Mammary epithelial cell (primary cell): ENCODE results near the gene RIPPLY1.

Experiments
- CTCF ChIP-seq, 2 donors: IDR thresholded peaks in 1 of 2; conservative IDR thresholded peaks in 1 of 2; 2 replicates each; pipeline ENCODE4 v1.5.1; 2011 to 2012; ENCODE audit warnings: inconsistent platforms in 2 of 2, low read length in 2 of 2, mild to moderate bottlenecking in 2 of 2, control low read depth in 1 of 2, low read depth in 1 of 2; ENCODE audit not compliant: insufficient read depth in 1 of 2; ENCODE audit errors: extremely low read depth in 1 of 2
- EZH2 ChIP-seq: IDR thresholded peaks from 2 replicates; pipeline ENCODE4 v1.6.1; 2012; ENCODE audit warnings: low read length, inconsistent platforms, borderline replicate concordance

GRCh38 chrX:106950381-106950780, 47.2 kb upstream of the RIPPLY1 start:
- no peak for TF ChIP-seq EZH2
- no peak for TF ChIP-seq CTCF (conservative IDR thresholded peaks at IDR 0.05 in 1 of 2, IDR thresholded peaks at IDR 0.05 in 1 of 2; ENCODE audit: extremely low read depth in 1 of 2, insufficient read depth in 1 of 2, low read depth in 1 of 2, low read length in 2 of 2)
